ENCODE data around the gene EMID1. TPM values are rescaled to one million over a fixed set of nuclear protein-coding genes. Genes with fewer than 3 reads are reported as not detected.
A peak's percentile ranks its signal among the peaks of the same experiment; 100 is the strongest.

The EMID1 gene
- total RNA-seq, 1 experiment from 2014 or later = 6.1 TPM

DNA sequence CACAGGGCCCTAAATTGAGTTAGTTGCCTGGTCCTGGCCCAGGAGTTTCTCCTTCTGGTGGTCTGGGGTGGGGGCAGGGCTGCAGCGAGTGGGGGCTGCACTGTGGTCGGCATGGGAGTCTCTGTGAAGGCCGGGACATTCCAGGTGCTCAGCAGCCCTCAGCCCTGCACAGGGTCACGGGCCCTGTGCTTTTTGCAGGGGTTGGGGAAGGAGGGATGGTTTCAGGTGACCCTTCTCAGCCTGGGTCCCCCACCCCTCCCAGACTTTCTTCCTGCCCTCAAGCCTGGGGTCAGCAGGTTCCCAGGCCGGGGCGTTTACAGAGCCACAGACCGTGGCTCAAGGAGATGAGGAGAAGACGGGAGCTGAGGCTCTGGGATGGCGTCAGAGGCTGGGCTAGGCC lies 7.8 kb downstream of the EMID1 start:
- H3K36me3 Mint-ChIP-seq = no peaks in the 10 kb centered on the region
- ChIA-PET POLR2A (no interaction called here), CTCF (interaction anchor here (0.5 to 2.7 kb wide), 5 partner anchors 10 to 99 kb away, joined by 3 to 14 read pairs (median 3); no protein-coding TSS in a partner anchor)
- peaks cover 23% of the 10 kb centered on the region for H3K4me1 Mint-ChIP-seq
- ATAC-seq (no peak), DNase-seq (ENCODE audit: low spot score) (no peak)
- H3K4me3 Mint-ChIP-seq = no peak overlapping the region
- H3K9me3 Mint-ChIP-seq = no peaks in the 10 kb centered on the region
- no peaks in the 10 kb centered on the region for H3K27me3 Mint-ChIP-seq (ENCODE audit: low read depth)
- H3K27ac Mint-ChIP-seq = no peak overlapping the region
- TF ChIP-seq ZMAT4 (CRISPR knock-in tag; IDR thresholded peaks at IDR 0.05) (no peak), SMAD3 (CRISPR knock-in tag; IDR thresholded peaks at IDR 0.05; ENCODE audit: borderline replicate concordance) (no peak), SMAD4 (CRISPR knock-in tag; IDR thresholded peaks at IDR 0.05) (no peak), ATF2 (CRISPR knock-in tag; IDR thresholded peaks at IDR 0.05; ENCODE audit: borderline replicate concordance, low read depth) (no peak), CTCF (IDR thresholded peaks at IDR 0.05) (no peak), ATF3 (CRISPR knock-in tag; conservative IDR thresholded peaks at IDR 0.05) (no peak)
- TF ChIP-seq, protein P1, sequence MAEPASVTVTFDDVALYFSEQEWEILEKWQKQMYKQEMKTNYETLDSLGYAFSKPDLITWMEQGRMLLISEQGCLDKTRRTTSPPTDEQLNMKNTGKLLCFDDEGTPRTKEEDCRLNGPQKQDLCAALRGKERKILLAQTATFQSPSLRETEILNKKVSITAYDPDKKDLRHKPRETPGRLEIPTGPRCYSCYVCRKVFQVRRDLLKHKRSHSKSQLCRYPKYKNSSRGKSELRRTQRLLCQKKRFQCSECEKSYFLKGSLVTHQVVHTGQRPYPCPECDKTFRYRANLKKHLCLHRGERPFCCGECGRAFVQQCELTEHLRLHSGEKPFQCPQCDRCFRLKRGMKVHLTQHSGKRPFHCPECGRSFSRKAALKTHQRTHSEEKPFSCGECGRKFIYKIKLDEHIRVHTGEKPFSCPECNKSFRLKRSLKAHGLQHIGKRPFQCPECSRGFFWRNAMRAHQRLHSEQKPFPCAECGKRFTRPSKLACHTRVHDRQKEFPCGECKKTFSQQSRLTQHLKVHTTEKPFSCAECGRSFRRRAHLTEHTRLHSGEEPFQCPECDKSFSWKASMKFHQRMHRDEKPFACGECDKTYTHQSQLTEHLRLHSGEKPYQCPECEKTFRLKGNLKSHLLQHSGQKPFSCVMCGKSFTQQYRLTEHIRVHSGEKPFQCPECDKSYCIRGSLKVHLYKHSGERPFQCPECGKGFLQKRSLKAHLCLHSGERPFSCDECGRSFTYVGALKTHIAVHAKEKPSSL (CRISPR knock-in tag; conservative IDR thresholded peaks at IDR 0.05) = no peak
- TF ChIP-seq, protein P2, sequence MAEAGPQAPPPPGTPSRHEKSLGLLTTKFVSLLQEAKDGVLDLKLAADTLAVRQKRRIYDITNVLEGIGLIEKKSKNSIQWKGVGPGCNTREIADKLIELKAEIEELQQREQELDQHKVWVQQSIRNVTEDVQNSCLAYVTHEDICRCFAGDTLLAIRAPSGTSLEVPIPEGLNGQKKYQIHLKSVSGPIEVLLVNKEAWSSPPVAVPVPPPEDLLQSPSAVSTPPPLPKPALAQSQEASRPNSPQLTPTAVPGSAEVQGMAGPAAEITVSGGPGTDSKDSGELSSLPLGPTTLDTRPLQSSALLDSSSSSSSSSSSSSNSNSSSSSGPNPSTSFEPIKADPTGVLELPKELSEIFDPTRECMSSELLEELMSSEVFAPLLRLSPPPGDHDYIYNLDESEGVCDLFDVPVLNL (CRISPR knock-in tag; IDR thresholded peaks at IDR 0.05; ENCODE audit: borderline replicate concordance, low read depth) = no peak

GRCh38 chr22:29214232-29214631 lies 8.5 kb downstream of the EMID1 start:
- CTCF ChIA-PET = interaction anchor here (0.5 to 3.2 kb wide), 6 partner anchors 11 to 99 kb away, joined by 3 to 14 read pairs (median 6); no protein-coding TSS in a partner anchor
- Mint-ChIP-seq H3K4me1 (peaks cover 20% of the 10 kb centered on the region), H3K4me3 (no peak overlapping the region), H3K27me3 (ENCODE audit: low read depth) (no peaks in the 10 kb centered on the region), H3K36me3 (no peaks in the 10 kb centered on the region), H3K27ac (no peak overlapping the region), H3K9me3 (no peaks in the 10 kb centered on the region)
- DNase-seq (ENCODE audit: low spot score) (no peak), ATAC-seq (0 out of 2 replicates have a peak, but pooled peaks have one; percentile 12)
- POLR2A ChIA-PET = no interaction called here
- TF ChIP-seq TP53 (CRISPR knock-in tag; IDR thresholded peaks at IDR 0.05) = no peak
- TF ChIP-seq, protein P3, sequence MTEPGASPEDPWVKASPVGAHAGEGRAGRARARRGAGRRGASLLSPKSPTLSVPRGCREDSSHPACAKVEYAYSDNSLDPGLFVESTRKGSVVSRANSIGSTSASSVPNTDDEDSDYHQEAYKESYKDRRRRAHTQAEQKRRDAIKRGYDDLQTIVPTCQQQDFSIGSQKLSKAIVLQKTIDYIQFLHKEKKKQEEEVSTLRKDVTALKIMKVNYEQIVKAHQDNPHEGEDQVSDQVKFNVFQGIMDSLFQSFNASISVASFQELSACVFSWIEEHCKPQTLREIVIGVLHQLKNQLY (CRISPR knock-in tag; IDR thresholded peaks at IDR 0.05) = no peak
- no peak for TF ChIP-seq EMX1 (CRISPR knock-in tag; IDR thresholded peaks at IDR 0.05)
- no peak for TF ChIP-seq PREB (CRISPR knock-in tag; IDR thresholded peaks at IDR 0.05; ENCODE audit: borderline replicate concordance)
- no peak for TF ChIP-seq ATF2 (CRISPR knock-in tag; IDR thresholded peaks at IDR 0.05; ENCODE audit: borderline replicate concordance, low read depth)
- no peak for TF ChIP-seq SOX15 (CRISPR knock-in tag; IDR thresholded peaks at IDR 0.05)
- no peak for TF ChIP-seq CREB1 (CRISPR knock-in tag; IDR thresholded peaks at IDR 0.05)
- TF ChIP-seq, protein P4, sequence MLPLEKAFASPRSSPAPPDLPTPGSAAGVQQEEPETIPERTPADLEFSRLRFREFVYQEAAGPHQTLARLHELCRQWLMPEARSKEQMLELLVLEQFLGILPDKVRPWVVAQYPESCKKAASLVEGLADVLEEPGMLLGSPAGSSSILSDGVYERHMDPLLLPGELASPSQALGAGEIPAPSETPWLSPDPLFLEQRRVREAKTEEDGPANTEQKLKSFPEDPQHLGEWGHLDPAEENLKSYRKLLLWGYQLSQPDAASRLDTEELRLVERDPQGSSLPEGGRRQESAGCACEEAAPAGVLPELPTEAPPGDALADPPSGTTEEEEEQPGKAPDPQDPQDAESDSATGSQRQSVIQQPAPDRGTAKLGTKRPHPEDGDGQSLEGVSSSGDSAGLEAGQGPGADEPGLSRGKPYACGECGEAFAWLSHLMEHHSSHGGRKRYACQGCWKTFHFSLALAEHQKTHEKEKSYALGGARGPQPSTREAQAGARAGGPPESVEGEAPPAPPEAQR (CRISPR knock-in tag; IDR thresholded peaks at IDR 0.05) = no peak
- no peak for TF ChIP-seq HMGA2 (CRISPR knock-in tag; IDR thresholded peaks at IDR 0.05)
- TF ChIP-seq NR2C2 (CRISPR knock-in tag; IDR thresholded peaks at IDR 0.05) = no peak
- TF ChIP-seq, protein P5, sequence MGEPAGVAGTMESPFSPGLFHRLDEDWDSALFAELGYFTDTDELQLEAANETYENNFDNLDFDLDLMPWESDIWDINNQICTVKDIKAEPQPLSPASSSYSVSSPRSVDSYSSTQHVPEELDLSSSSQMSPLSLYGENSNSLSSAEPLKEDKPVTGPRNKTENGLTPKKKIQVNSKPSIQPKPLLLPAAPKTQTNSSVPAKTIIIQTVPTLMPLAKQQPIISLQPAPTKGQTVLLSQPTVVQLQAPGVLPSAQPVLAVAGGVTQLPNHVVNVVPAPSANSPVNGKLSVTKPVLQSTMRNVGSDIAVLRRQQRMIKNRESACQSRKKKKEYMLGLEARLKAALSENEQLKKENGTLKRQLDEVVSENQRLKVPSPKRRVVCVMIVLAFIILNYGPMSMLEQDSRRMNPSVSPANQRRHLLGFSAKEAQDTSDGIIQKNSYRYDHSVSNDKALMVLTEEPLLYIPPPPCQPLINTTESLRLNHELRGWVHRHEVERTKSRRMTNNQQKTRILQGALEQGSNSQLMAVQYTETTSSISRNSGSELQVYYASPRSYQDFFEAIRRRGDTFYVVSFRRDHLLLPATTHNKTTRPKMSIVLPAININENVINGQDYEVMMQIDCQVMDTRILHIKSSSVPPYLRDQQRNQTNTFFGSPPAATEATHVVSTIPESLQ (CRISPR knock-in tag; IDR thresholded peaks at IDR 0.05) = no peak
- no peak for TF ChIP-seq ZNF138 (CRISPR knock-in tag; conservative IDR thresholded peaks at IDR 0.05)
- no peak for TF ChIP-seq MXD4 (CRISPR knock-in tag; IDR thresholded peaks at IDR 0.05; ENCODE audit: borderline replicate concordance)

All from WTC11 (cell line).